T-helper 2 cell (primary cell): ENCODE results near the gene B9D1.

Experiments
- DNase-seq, 5 experiments: peaks; one replicate each; pipeline versions ENCODE4 v3.0.0 to v3.0.0-alpha.2; 2012 to 2022

The B9D1 gene

GRCh38 chr17:19336938-19337711 lies 25.4 kb downstream of the B9D1 start:
- DNase-seq: no peak

GRCh38 chr17:19335951-19336631 lies 26.4 kb downstream of the B9D1 start:
- DNase-seq: no peak

GRCh38 chr17:19334331-19334730 lies 28.2 kb downstream of the B9D1 start:
- DNase-seq: no peak

- DNase-seq: no peak
Measured at GRCh38 chr17:19333736-19334290, 28.7 kb downstream of the B9D1 start.

- no peak for DNase-seq
Measured at GRCh38 chr17:19333132-19333440, 29.4 kb downstream of the B9D1 start.

GRCh38 chr17:19332371-19333131 lies 30.0 kb downstream of the B9D1 start:
- no peak for DNase-seq

GRCh38 chr17:19331543-19332245 lies 30.8 kb downstream of the B9D1 start:
- no peak for DNase-seq

- no peak for DNase-seq
Measured at GRCh38 chr17:19331134-19331533, 31.4 kb downstream of the B9D1 start.

- no peak for DNase-seq
Measured at GRCh38 chr17:19330271-19330670, 32.3 kb downstream of the B9D1 start.

GRCh38 chr17:19329839-19330238 lies 32.7 kb downstream of the B9D1 start:
- DNase-seq: no peak

GRCh38 chr17:19329136-19329535 lies 33.4 kb downstream of the B9D1 start:
- no peak for DNase-seq

- DNase-seq: no peak
Measured at GRCh38 chr17:19328441-19329061, 34.0 kb downstream of the B9D1 start.

GRCh38 chr17:19327031-19327783 lies 35.3 kb downstream of the B9D1 start:
- DNase-seq: no peak

- no peak for DNase-seq
Measured at GRCh38 chr17:19325542-19325941, 37.0 kb downstream of the B9D1 start.

GRCh38 chr17:19322861-19323260 lies 39.7 kb downstream of the B9D1 start:
- DNase-seq: no peak

- DNase-seq: no peak
Measured at GRCh38 chr17:19322129-19322505, 40.4 kb downstream of the B9D1 start.

GRCh38 chr17:19321481-19322128 lies 40.9 kb downstream of the B9D1 start:
- DNase-seq: no peak

GRCh38 chr17:19320876-19321275 lies 41.6 kb downstream of the B9D1 start:
- no peak for DNase-seq

- no peak for DNase-seq
Measured at GRCh38 chr17:19319771-19320505, 42.6 kb downstream of the B9D1 start.

GRCh38 chr17:19318611-19319010 lies 43.9 kb downstream of the B9D1 start:
- DNase-seq: no peak
